ENCODE results near the gene EFCC1.

EFCC1 gene

DNA sequence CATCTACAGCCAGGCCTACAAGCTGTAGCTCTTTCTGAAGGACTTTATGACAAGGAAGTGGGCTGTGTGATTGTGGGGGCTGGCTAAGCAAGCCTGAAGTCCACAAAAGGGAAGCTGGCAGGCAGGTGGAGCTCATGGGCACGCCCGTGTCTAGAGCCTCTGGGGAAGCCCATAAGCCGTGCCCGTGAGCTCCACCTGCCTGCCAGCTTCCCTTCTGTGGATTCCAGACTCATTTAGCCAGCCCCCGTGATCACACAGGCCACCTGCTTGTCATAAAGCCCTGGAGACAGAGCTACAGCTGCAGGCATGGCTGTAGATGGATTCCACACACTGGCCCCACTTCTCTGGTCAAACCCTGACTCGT lies 15.2 kb downstream of the EFCC1 start:
- DNase-seq = peak; percentile 49

DNA sequence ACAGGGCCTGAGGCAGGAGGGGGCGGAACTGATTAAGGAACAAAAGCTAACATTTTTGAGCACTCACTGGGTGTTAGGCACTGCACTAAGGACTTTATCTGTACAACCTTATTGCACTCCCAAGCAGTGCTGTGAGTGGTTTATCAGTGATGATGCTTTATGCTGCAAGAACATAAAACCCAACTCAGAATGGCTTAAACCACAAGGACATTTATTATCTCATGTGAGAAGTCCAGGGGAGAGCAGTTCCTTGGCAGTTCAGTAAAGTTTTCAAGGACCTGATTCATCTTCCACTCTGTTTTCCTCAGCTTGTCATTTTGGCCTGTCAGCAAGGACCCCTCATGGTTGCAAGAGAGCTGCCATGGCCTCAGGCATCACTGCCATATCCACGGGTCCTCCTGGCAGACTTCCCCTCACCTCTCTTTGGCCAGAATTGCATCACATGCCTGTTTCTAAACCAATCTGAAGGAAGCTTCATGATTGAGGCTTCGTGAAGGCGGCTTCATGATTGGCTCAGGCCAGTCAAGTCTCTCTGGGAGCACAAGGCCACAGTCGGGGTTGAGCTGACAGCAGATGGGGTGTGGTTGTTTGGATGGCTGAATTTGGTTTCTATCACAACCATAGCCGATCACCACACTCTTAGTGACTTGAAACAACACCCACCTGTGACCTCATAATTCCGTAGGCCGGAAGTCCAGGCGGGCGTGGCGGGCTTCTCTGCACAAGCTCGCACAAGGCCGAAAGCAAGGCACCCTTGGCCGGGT lies 15.8 kb downstream of the EFCC1 start:
- no peak for DNase-seq

DNA sequence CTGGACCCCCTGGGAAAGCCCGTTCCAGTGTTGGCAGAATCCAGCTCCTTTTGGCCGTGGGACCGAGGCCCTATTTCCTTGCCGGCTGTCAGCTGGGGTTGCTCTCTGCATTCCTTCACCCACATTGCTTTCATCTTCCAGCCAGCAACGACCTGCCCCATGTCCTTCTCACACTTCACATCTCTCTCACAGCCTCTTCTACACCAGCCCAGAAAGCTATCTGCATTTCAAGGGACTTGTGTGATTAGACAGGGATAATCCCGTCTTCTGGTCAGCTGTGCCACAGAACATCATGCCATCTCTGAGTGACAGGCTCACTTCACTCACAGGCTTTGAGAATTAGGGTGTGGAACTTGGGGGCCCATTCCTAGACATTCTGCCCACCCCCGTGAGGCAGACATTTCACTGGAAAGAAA lies 16.4 kb downstream of the EFCC1 start:
- DNase-seq = no peak

DNA sequence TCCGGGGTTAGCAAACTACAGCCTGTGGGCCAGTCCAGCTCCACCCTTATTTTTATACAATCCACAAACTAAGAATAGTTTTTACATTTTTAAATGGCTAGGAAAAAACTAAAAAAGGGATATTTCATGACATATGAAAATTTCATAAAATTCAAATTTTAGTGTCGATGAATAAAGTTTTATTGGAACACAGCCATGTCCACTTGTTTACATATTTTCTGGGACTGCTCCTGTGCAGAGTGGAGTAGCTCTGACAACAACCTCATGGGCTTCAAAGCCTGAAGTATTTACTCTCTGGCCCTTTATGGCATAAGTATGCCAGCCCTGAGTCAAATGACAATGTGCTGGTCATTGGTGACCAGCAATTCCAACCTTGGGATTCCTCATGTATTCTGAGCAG lies 17.2 kb downstream of the EFCC1 start:
- DNase-seq = no peak

DNA sequence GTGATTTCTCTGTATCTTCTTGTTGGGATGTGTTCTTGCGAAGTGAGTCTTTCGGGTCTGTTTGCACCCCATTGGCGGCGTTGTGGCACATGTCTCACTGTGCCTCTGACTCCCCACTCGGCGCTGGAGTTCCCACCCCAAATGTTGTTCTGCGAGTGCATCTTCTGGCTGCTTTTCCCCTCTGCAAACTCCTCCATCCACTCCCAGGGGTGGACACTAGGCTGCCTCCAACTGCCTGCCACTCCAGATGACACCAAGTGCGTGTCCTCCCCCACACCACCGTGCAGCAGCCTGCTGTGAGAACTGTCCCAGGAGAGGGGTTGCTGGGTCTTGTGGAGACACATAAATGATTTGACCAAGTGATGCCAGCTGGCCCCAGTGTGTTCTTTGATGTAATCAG lies 17.6 kb downstream of the EFCC1 start:
- DNase-seq = no peak

DNA sequence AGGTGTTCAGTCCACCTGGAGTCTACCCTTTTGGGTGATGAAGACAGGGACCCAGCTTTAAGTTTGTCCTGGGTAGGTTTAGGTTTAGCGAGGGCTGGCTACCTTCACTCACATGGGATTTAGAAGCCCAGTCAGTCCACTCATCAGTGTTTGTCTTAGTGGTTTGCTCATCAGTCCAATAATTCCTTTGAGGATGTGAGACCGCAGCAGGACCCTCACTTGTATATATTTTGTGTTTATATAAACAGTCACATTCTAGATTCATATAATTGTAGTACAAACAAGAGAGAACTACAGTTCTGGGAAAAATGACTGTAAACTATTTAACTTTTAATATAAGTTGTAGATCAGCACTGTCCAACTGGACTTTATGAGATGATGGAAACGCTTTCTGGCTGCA lies 18.2 kb downstream of the EFCC1 start:
- DNase-seq = no peak

DNA sequence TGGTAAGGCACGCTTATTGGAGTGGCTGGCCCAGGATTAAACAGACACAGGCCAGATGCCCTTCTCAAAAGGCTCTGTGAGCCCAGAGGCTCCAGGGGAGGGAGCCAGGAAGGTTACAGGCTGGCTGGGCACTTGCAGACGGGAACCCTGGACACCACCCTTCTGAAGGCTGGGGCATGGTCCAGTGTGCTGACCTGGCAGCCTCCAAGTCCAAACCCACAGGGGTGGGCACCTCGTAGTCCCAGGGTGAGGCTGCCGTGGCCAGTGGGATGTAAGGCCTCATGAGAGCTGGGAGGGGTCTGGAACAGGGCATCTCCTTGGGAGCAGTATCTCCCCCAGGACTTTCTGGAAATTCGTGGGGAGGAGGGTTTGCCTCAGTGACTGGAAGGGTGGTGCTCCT lies 19.6 kb downstream of the EFCC1 start:
- DNase-seq = no peak

DNA sequence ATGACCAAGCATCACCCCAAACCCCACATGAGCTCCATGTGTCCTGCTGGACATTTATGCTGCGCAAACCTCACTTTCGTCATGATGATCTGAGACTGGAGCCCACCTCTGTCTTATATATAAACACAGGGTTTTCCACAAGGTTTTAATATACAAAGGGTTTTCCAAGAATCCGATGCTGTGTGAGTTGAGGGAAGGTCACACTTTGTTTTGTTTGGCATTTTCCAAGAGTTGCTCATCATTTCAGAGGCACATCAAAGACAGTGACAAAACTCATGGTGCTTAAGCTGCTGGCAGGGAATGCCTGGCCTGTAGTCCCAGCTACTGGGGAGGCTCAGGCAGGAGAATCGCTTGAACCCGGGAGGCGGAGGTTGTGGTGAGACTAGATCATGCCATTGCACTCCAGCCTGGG lies 20.0 kb downstream of the EFCC1 start:
- no peak for DNase-seq

DNA sequence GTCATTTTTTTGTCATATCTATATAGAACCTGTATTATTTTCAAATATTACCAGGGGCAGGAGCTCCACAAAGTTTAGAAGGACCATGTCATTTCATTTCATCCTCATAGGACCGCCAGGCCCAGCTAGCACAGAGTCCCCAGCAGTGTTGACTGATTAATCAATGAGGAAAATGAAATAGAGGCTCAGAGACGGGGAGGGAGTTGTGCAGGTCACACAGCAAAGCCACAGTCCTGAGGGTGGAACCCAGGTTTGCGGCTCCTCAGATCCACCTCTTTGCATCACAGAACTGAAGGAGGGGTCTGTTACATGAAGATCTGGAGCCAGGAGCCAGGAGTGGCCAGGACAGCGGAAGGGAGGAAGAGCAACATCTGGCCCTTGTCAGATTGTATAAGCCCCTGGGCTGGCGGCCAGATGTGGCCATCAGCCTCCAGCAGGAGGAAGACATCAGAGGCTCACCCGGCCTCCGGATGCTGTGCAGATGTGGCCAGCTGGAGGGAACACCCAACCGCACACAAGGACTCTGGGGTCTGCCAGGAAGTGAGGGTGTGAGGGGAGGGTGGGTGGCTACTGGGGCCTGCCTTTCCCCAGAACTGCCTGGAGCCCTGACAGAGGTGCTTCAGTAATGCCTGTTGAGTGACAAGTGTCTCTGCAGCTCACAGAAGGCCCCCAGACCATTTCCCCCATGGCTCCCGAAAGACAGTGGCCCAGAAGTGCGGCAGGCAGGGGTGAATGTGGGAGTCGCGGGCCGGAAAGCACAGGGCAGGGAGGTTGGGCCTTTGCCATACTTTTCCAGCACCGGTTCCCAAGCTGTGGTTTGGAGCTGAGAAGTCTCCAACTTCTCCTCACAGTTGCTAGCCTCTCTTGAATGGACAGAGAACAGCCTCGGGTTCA lies 21.3 kb downstream of the EFCC1 start:
- DNase-seq = no peak

DNA sequence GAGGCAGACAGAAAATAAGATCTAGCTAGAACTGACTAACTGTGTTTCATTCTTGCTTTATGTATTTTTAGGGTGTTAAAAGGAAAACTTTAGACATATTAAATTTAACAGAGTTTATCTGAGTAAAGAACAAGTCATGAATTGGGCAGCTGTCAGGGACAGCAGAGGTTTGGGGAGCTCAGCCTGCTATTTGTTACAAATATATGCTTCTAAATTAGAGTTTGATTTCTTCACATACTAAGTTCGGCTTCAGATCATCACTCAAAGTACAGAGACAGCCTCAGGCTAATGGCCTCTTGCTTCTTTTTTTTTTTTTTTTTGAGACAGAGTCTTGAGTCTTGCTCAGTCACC lies 21.9 kb downstream of the EFCC1 start:
- DNase-seq = no peak

DNA sequence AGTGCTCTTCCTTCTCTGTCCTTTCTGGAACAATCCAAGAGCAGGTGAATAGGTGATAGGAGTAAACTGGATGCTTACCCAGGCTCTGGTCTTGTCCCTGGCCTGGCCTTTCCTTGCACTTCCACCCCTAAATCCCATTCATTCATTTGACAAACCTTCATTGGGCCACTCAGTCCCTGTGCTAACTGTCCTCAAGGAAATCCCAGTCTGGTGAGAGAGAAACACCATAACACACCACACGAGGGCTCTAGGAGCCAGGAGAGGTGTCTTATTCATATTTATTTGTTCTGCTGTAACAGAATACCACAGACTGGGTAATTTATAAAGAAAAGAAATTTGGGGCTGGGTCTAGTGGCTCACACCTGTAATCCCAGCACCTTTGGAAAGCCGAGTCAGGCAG lies 22.8 kb downstream of the EFCC1 start:
- DNase-seq = no peak

DNA sequence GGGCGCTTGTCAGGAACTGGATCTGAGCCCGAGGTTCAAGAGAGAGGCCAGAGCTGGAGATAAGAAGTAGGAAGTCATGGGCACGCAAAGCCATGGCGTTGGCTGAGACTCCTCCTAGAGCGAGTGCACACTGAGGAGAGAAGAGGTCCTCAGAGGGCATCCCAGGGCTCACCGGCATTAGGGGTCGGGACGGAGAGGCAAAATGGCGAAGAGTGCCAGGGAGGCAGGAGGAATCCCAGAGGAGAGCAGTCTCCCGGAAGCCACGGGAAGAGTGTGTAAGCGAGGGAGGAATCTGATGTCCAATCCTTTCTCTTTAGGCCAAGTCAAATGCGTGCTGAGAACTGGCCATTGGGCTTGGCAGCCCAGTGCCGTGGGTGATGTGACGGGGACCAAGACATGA lies 24.0 kb downstream of the EFCC1 start:
- no peak for DNase-seq

DNA sequence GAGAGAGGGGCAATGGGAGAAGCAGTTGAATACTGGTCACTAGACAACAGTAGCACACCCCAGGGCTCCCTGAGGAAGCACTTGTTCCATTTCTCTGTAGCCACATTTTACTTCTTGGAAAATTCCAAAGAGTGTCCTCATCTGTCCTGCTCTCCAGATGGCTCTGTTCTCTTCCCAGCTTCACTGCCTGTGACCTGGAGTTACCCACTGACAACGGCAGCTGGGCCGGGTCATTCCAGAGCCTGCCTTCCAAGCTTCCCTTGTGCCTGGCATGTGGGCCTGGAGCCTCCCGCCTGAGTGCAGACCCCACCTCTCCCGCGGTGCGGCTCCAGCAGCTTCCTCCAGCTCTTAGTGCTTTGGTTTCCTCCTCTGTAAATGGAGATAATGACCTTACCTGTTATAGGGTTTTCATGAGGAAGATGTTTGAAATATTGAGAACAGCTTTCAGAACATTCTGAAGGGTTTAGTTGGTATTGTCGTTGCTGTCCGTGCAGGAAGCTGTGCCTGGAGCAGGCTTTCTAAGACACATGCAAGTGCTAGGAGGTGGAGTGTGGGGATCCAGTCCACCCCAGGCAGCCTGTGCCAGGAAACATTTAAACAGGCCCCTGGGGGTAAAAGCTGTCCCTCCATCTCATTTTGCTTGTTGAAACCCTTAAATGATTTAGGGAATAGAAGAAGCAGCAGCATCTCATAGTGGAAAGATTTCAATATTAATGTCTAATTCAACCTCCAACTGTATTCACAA lies 24.8 kb downstream of the EFCC1 start:
- DNase-seq = no peak

DNA sequence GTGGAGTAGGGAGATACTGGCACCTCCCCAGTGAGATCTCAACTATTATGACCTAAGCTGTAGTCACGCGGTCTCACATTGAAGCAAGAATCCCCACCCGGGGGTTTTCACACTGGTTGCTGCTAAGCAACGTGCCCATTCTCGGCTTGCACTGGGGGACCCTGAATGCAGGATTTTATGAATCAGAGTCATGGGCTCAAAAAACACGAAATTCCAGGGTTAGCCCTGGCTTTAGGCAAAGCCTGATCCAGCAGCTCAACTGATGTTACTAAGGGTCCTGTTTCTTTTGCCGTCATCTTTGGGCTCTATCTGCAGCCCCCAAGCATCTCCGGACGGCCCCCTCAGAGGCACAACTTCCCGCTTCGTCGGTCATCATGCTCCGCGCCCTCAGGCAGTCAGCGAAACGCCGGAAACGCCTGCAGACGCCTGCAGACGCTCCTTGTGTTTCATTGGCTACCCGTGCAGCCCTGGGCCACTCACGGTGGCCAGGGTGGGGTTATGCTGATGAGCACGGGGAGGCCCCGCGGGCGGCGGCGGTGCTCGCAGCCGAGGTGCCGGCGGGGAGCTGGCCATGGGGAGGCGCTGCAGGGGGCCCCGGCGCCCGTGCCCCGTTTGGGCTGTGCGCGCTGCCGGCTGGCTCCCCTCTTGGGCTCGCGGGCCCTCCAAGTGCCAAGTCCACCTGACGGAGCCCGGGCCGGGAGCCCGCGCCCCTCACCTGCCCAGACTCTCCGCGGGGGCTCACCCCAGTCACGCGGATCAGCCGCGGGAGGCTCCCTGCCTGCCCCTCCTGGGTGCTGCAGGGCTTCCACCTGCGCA lies 25.8 kb downstream of the EFCC1 start:
- peak; percentile 86 for DNase-seq

DNA sequence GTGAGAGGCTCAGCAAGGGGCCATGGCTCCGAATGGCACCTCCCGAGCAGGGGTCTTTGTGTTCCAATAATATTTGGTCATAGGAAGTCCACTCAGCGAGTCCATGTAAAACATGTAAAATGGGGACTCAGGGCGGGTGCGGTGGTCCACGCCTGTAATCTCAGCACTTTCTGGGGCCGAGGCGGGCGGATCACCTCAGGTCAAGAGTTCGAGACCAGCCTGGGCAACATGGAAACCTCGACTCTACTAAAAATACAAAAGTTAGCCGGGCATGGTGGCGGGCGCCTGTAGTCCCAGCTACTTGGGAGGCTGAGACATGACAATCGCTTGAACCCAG lies 26.4 kb downstream of the EFCC1 start:
- no peak for DNase-seq

DNA sequence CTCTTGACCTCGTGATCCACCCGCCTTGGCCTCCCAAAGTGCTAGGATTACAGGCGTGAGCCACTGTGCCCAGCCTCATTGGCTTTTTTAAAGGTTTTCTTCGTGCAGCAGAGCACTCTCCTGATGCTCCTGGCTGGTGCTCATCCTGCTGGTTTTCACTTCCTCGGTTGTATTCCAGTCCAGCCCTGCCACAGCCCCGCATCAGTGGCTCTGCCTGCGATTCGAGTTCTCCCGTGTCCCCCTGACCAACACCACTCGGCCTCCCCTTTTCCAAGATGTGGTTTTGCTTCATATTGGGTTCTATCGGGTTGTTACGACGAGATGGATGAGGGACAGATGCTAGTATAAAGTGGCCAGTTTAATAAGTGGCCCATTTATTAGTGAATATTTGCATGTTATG lies 27.8 kb downstream of the EFCC1 start:
- no peak for DNase-seq

DNA sequence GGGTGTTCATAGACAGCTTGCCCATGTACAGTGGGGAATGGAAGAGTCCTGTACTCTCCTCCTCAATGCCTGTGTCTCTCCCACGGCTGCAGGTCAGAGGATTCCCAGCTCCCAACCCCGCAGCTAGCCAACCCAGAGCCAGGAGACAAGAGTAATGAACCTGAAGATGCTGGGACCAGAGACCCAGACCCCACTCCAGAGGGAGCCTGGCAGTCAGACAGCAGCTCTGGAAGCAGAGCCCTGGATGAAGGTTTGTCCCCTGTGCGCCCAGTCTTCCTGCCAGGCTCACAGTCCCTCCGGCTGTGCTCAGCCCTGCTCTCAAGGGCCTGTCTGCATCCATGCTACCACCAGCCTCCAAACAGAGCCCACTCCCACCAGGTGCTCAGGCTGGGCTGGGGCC lies 29.5 kb downstream of the EFCC1 start:
- DNase-seq = no peak

DNA sequence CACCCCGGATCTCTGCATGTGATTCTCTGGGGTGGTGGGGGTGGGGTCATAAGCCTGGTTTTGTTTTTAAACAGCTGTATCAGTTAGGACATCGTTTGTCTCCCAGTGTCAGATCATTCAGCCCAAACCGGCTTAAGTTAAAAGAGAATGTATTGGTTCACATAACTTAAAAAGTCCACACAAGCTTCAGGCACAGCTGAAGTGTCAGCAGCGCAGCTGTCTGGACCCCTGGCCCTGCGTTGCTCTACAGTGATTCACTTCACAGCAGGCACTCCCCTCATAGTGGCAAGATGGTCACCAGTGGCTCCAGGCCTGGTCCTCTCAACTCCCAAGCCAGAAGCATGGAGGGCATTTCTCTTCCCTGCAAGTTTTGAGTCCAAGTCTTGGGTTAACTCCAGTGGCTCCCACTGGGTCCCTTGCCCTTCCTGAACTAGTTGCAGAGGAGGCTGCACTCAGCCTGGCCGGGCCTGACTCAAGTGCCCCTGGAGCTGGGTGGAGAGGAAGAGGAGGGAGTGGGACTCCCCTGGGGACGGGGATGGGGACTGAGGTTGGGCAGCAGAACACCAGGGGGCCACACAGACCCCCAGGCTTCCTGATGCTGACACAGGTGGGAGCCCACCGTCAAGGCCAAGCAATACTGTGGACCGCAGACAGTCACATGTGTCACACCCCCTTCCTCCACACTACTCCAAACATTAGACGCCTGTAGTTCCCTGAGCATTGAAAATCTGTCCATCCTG lies 30.5 kb downstream of the EFCC1 start:
- DNase-seq = no peak

DNA sequence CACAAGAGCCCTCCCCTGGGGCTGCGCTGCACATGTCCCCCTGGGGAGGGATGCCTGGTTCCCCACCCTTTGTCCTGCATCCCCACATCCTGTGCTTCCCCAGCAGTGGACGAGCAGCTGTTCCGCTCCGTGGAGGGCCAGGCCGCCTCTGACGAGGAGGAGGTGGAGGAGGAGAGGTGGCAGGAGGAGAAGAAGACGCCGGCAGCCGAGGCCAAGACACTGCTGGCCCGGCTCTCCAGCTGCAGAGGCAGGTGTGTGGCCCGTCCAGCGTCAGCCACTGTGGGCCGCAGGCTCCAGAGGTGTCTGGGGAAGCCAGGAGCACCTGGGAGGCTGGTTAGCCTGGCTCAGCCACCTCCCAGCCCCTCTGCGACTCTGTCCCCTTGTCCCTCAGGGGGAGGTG lies 31.6 kb downstream of the EFCC1 start:
- no peak for DNase-seq

DNA sequence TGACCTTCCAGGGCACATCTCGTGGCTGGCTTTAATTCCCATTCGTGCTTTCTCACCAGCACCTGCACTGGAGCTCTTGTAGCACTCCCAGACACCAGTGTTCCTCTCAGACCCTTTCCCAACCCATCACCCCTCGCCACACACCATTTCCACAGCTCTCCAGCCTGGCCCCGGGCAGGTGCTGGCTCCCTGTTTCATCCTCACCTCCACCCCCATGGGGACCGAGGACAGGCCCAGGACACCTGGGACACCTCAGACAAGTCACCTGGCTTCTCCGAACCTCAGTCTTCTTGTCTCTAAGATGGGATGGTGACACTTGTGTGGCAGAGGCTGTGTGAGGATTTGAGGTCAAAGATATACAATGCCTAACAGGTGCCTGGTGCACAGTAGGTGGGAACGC lies 32.0 kb downstream of the EFCC1 start:
- DNase-seq = no peak

DNA sequence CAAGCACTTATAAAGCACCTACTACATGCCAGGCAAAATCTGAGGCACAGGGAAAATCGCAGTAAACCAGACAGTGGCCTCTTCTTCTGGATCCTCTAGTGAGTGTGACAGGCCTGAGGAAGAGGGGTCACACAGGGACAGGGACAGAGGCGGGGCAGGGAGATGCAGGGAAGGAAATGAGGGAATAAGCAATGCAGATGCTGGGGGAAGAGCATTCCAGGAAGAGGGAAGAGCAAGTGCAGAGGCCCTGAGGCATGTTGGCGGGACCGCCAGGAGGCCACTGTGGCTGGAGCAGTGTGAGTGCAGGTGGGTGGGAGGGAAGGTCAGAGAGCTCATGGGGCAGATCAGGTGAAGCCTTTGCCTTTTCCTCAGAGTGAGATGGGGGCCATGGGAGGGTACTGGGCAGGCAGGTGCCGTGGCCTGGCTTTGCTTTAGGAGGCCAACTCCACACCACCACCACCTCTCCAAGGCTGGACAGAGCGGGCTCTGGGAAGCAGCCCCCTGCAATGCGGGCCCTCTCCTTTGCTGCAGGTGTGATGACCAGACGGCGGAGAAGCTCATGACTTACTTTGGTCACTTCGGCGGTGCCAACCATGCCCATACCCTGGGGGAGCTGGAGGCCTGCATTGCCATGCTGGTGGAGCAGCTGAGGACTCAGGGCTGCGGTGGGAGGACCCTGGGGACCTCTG lies 32.7 kb downstream of the EFCC1 start:
- DNase-seq = no peak

DNA sequence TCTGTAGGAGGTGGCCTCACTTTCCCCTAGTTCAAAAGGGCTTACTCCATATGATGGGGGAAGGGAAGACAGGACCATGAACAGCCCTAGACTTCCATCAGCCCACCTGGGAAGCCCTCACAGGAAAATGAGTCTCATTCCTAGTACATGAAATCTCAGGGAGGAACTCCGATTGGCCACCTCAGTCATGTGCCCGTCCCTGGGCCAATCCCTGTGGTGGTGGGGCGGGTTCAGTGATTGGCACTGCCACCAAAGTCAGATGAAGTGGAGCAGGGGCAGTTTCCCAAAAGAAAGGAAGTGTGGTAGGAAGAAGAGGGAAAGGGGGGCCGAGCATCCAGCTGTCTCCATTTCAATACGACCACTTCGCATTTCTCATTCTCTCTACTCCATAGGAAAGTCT lies 33.5 kb downstream of the EFCC1 start:
- DNase-seq = no peak

All from effector CD8-positive, alpha-beta T cell (primary cell).